A673 (cell line): ENCODE measurements around the gene VPS35. TPM values are rescaled to one million over a fixed set of nuclear protein-coding genes. Genes with fewer than 3 reads are reported as not detected.

Experiments used
- BruUV-seq: library from RNA; stranded (reverse); fragments of 400-500 nt; replicated peaks from 2 replicates; lab custom pipeline; 2021; lab: Mats Ljungman, UMichigan
- CTCF ChIA-PET: fragments of 300-600 bp; sonication (Branson Sonifier 250); formaldehyde crosslinking; loops from one replicate; lab custom pipeline; 2022; ENCODE audit warnings: antibody characterized with exemption; lab: Charles Lee
- POLR2A ChIA-PET: fragments of 300-600 bp; sonication (Branson Sonifier 250); formaldehyde crosslinking; loops from one replicate; lab custom pipeline; 2022; ENCODE audit warnings: antibody characterized with exemption; ENCODE audit not compliant: low non-redundant PET; lab: Charles Lee
- DNase-seq: peaks from one replicate; pipeline ENCODE4 v3.0.0-alpha.2; 2015; ENCODE audit warnings: low spot score
- H3K27ac ChIP-seq: fragments of 200-600 bp; sonication (generic); 2 replicates; pipeline ENCODE4 v1.5.1; 2016; ENCODE audit warnings: mixed run types, low read depth, mild to moderate bottlenecking, mixed read lengths, antibody characterized with exemption, low read length; ENCODE audit not compliant: poor library complexity, severe bottlenecking
- H3K27me3 ChIP-seq: fragments of 200-600 bp; sonication (generic); replicated peaks from 2 replicates; pipeline ENCODE4 v1.6.1; 2017; ENCODE audit warnings: mixed run types, low read depth, mild to moderate bottlenecking, mixed read lengths, antibody characterized with exemption, low read length; ENCODE audit not compliant: insufficient read depth, poor library complexity
- H3K36me3 ChIP-seq: fragments of 200-600 bp; sonication (generic); 2 replicates; pipeline ENCODE4 v1.6.1; 2016; ENCODE audit warnings: mixed run types, mild to moderate bottlenecking, mixed read lengths, antibody characterized with exemption, low read length; ENCODE audit not compliant: insufficient read depth, poor library complexity, severe bottlenecking
- H3K4me1 ChIP-seq: fragments of 200-600 bp; sonication (generic); 2 replicates; pipeline ENCODE4 v1.6.1; 2017; ENCODE audit warnings: mixed run types, mild to moderate bottlenecking, mixed read lengths, antibody characterized with exemption, low read length; ENCODE audit not compliant: insufficient read depth, poor library complexity, severe bottlenecking
- H3K4me3 ChIP-seq: fragments of 200-600 bp; sonication (generic); 2 replicates; pipeline ENCODE4 v1.5.1; 2016; ENCODE audit warnings: low read depth, mixed run types, mild to moderate bottlenecking, mixed read lengths, low read length; ENCODE audit not compliant: poor library complexity, severe bottlenecking
- H3K9me3 ChIP-seq: fragments of 200-600 bp; sonication (generic); 2 replicates; pipeline ENCODE4 v1.6.1; 2016; ENCODE audit warnings: mixed run types, low read depth, mild to moderate bottlenecking, mixed read lengths, antibody characterized with exemption, low read length; ENCODE audit not compliant: poor library complexity, severe bottlenecking
- CTCF ChIP-seq: fragments of 300-800, 200-600 bp; sonication (generic); conservative IDR thresholded peaks from 2 replicates; pipeline ENCODE4 v1.5.1; 2017; ENCODE audit warnings: low read depth, mild to moderate bottlenecking, antibody characterized with exemption, low read length, moderate library complexity, mixed read lengths
- EZH2 ChIP-seq: fragments of 200-600 bp; sonication (generic); IDR thresholded peaks from 2 replicates; pipeline ENCODE4 v1.6.1; 2017; ENCODE audit warnings: borderline replicate concordance, low read depth, mild to moderate bottlenecking, mixed read lengths, antibody characterized with exemption, low read length; ENCODE audit not compliant: poor library complexity, severe bottlenecking
- intact Hi-C: fragments of 100-400 bp; cut with micrococcal nuclease; formaldehyde crosslinking; loops from one replicate; pipeline ENCODE4 v1.10.0; 2022; ENCODE audit not compliant: unreplicated experiment
- total RNA-seq: library from RNA; stranded (reverse); gene quantifications from 2 replicates; pipeline ENCODE4 v1.2.3, GENCODE V29; 2021

The VPS35 gene
- total RNA-seq, 1 experiment from 2014 or later, result 99.0 TPM

GRCh38 chr16:46730801-46731690, 42.1 kb upstream of the VPS35 start:
- intact Hi-C loops, result no loop called here
- H3K9me3 ChIP-seq, result no peaks in the 10 kb centered on the region
- DNase-seq, result no peak
- H3K27me3 ChIP-seq, result no peaks in the 10 kb centered on the region
- no peak overlapping the region for H3K4me3 ChIP-seq
- BruUV-seq, result no TSS peak
- H3K4me1 ChIP-seq, result no peaks in the 10 kb centered on the region
- CTCF ChIA-PET, result no interaction called here
- H3K36me3 ChIP-seq, result no peaks in the 10 kb centered on the region
- no peak overlapping the region for H3K27ac ChIP-seq
- POLR2A ChIA-PET, result no interaction called here
- no peak for TF ChIP-seq CTCF
- TF ChIP-seq EZH2, result no peak

GRCh38 chr16:46730126-46730525, 41.1 kb upstream of the VPS35 start:
- TF ChIP-seq CTCF (no peak), EZH2 (no peak)
- intact Hi-C loops, result no loop called here

GRCh38 chr16:46729326-46729995, 40.5 kb upstream of the VPS35 start:
- no TSS peak for BruUV-seq
- ChIA-PET CTCF (no interaction called here), POLR2A (no interaction called here)
- no peaks in the 10 kb centered on the region for H3K36me3 ChIP-seq
- no peak overlapping the region for H3K4me3 ChIP-seq
- intact Hi-C loops, result no loop called here
- TF ChIP-seq EZH2, result no peak
- TF ChIP-seq CTCF, result no peak
- H3K27ac ChIP-seq, result no peak overlapping the region
- H3K4me1 ChIP-seq, result no peaks in the 10 kb centered on the region
- H3K27me3 ChIP-seq, result no peaks in the 10 kb centered on the region
- peaks cover 4% of the 10 kb centered on the region for H3K9me3 ChIP-seq
- DNase-seq, result no peak

More at GRCh38 chr16:46730126-46730525, 41.1 kb upstream of the VPS35 start:
- no peak for DNase-seq
- BruUV-seq, result no TSS peak
- Histone ChIP-seq H3K27me3 (no peaks in the 10 kb centered on the region), H3K4me3 (no peak overlapping the region), H3K4me1 (no peaks in the 10 kb centered on the region), H3K9me3 (peaks cover under 1% of the 10 kb centered on the region), H3K36me3 (no peaks in the 10 kb centered on the region), H3K27ac (no peak overlapping the region)
- CTCF ChIA-PET, result no interaction called here
- POLR2A ChIA-PET, result no interaction called here
